KMS-11 (cell line): ENCODE results near the gene PHACTR1.
A peak's percentile ranks its signal among the peaks of the same experiment; 100 is the strongest.

ENCODE experiments used
- H2AFZ ChIP-seq: fragments of 200-600 bp; sonication (generic); 2 replicates; pipeline ENCODE4 v1.6.1; 2016; ENCODE audit warnings: antibody characterized with exemption, mixed run types, low read depth
- H3K27ac ChIP-seq: fragments of 200-600 bp; sonication (generic); 2 replicates; pipeline ENCODE4 v1.6.1; 2016; ENCODE audit warnings: mild to moderate bottlenecking, mixed run types
- H3K27me3 ChIP-seq: fragments of 200-600 bp; sonication (generic); 2 replicates; pipeline ENCODE4 v1.6.1; 2017; ENCODE audit warnings: mild to moderate bottlenecking, low read depth, mixed run types, moderate library complexity; ENCODE audit not compliant: insufficient read depth
- H3K36me3 ChIP-seq: fragments of 200-600 bp; sonication (generic); 2 replicates; pipeline ENCODE4 v1.6.1; 2017; ENCODE audit warnings: mild to moderate bottlenecking, mixed run types; ENCODE audit not compliant: insufficient read depth
- H3K4me1 ChIP-seq: fragments of 200-600 bp; sonication (generic); 2 replicates; pipeline ENCODE4 v1.6.1; 2016; ENCODE audit warnings: mild to moderate bottlenecking, low read depth, mixed run types; ENCODE audit not compliant: poor library complexity, severe bottlenecking
- H3K4me2 ChIP-seq: fragments of 200-600 bp; sonication (generic); 2 replicates; pipeline ENCODE4 v1.7.0; 2016; ENCODE audit warnings: mild to moderate bottlenecking, mixed run types
- H3K4me3 ChIP-seq: fragments of 200-600 bp; sonication (generic); IDR thresholded peaks from 2 replicates; pipeline ENCODE4 v1.6.1; 2017; ENCODE audit warnings: low read depth, low read length, mixed read lengths; ENCODE audit not compliant: insufficient read depth
- H3K79me2 ChIP-seq: fragments of 200-600 bp; sonication (generic); 2 replicates; pipeline ENCODE4 v1.6.1; 2016; ENCODE audit warnings: low read depth, mixed run types; ENCODE audit not compliant: insufficient read depth
- H3K9ac ChIP-seq: fragments of 200-600 bp; sonication (generic); 2 replicates; pipeline ENCODE4 v1.6.1; 2016; ENCODE audit warnings: mild to moderate bottlenecking, mixed run types
- H4K20me1 ChIP-seq: fragments of 200-600 bp; sonication (generic); 2 replicates; pipeline ENCODE4 v1.6.1; 2016; ENCODE audit warnings: mild to moderate bottlenecking, mixed run types; ENCODE audit not compliant: insufficient read depth
- CTCF ChIP-seq: fragments of 200-600 bp; sonication (generic); conservative IDR thresholded peaks from 2 replicates; pipeline ENCODE4 v1.6.1; 2017; ENCODE audit warnings: low read depth, mild to moderate bottlenecking, antibody characterized with exemption, low read length, moderate library complexity, mixed read lengths

The PHACTR1 gene

DNA sequence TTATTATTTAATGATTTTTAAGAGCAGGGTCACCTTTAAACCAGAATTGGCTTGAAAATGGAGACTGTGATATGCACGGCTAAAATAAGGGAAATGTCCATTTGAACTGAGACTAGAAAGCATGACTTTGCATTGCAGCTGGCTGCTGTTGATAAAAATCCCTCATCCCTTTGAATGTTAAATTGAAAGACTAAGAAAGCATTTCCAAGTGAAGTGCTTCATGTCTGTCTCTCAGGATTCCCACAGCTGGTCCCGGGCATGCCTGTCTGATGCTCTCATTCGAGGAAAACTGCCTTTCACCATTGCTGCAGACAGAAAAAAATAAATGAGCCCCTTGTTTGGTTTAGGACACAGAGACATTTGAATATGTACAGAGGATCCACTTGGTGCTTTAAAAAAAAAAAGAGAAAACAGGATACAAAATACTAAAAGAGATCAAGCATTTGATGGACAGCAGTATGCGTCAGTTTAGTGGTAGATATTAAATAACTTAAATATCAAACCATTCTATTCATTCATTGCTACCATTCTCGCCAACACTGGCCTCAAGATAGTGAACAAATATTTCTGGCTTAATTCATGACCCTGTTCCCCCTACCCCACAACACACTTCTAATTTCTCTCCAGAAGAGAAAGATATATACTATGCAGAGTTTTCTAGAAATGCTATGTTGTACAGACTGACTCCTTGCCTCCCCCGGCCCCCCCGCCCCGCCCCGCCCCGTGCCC is 556.8 kb downstream of the PHACTR1 start:
- TF ChIP-seq CTCF: no peak
- no peaks in the 10 kb centered on the region for H3K36me3 ChIP-seq
- no peak overlapping the region for H3K4me3 ChIP-seq
- peak overlapping the region; percentile 90; the same call in 1 of the 2 replicates for H2AFZ ChIP-seq
- no peak overlapping the region for H3K9ac ChIP-seq
- no peaks in the 10 kb centered on the region for H3K79me2 ChIP-seq
- H4K20me1 ChIP-seq: no peaks in the 10 kb centered on the region
- H3K4me2 ChIP-seq: peak overlapping the region; percentile 99
- peaks cover 23% of the 10 kb centered on the region for H3K4me1 ChIP-seq
- H3K27ac ChIP-seq: no peak overlapping the region
- H3K27me3 ChIP-seq: no peaks in the 10 kb centered on the region

GRCh38 chr6:13273931-13274706 is 557.6 kb downstream of the PHACTR1 start:
- Histone ChIP-seq H3K4me1 (peaks cover 23% of the 10 kb centered on the region), H4K20me1 (no peaks in the 10 kb centered on the region), H3K27me3 (no peaks in the 10 kb centered on the region), H3K9ac (peak overlapping the region; percentile 51; the same call in 1 of the 2 replicates), H3K4me2 (peak overlapping the region; percentile 99), H2AFZ (peak overlapping the region; percentile 90), H3K36me3 (no peaks in the 10 kb centered on the region), H3K27ac (peak overlapping the region; percentile 63), H3K4me3 (no peak overlapping the region), H3K79me2 (no peaks in the 10 kb centered on the region)
- no peak for TF ChIP-seq CTCF

- Histone ChIP-seq H2AFZ (peak overlapping the region; percentile 90), H3K4me3 (no peak overlapping the region), H3K27me3 (no peaks in the 10 kb centered on the region), H4K20me1 (no peaks in the 10 kb centered on the region), H3K27ac (peak overlapping the region; percentile 63), H3K79me2 (no peaks in the 10 kb centered on the region), H3K4me1 (peaks cover 23% of the 10 kb centered on the region), H3K36me3 (no peaks in the 10 kb centered on the region), H3K9ac (no peak overlapping the region), H3K4me2 (peak overlapping the region; percentile 99)
- no peak for TF ChIP-seq CTCF
Measured at GRCh38 chr6:13274707-13275434, 558.3 kb downstream of the PHACTR1 start.

DNA sequence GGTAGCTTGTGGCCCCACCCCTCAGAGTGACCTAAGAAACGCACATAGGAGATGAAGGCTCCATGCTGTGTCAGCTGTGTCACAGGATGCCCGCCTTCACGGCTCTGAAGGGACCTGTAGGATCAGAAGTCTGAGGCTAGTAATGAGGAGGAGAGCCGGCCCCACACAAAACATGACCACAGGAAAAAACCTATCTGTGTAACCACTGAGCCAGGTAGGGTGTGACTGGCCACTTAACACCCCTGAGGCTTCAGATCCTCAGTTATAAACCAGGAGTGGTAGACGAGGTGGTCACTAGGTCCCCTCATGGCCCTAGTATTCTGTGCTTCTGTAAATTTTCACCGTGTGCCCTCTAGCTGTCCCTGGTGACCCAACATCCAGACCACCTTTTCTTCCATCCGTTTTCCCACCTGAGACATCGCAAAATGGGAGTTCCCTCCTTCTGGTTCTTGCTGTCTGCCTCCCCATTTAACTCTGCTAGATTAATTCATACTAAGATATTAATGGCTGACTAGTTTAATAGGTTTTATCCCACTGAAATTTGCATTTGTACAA is 558.9 kb downstream of the PHACTR1 start:
- H3K4me1 ChIP-seq: peaks cover 23% of the 10 kb centered on the region
- H3K27ac ChIP-seq: no peak overlapping the region
- no peaks in the 10 kb centered on the region for H3K27me3 ChIP-seq
- TF ChIP-seq CTCF: no peak
- H3K79me2 ChIP-seq: no peaks in the 10 kb centered on the region
- H3K9ac ChIP-seq: no peak overlapping the region
- no peaks in the 10 kb centered on the region for H4K20me1 ChIP-seq
- no peak overlapping the region for H2AFZ ChIP-seq
- H3K4me3 ChIP-seq: no peak overlapping the region
- H3K4me2 ChIP-seq: no peak overlapping the region
- H3K36me3 ChIP-seq: no peaks in the 10 kb centered on the region
